Measurements from ENCODE around the gene FBF1.

GRCh38 chr17:75897160-75898019 is 43.5 kb downstream of the FBF1 start:
- no peak for TF ChIP-seq OSR1 (CRISPR knock-in tag; IDR thresholded peaks at IDR 0.05)
- TF ChIP-seq ZC3H10 (CRISPR knock-in tag; IDR thresholded peaks at IDR 0.05) = no peak
- TF ChIP-seq ZFP3 (CRISPR knock-in tag; IDR thresholded peaks at IDR 0.05) = no peak
- no peak for TF ChIP-seq ZNF70 (CRISPR knock-in tag; IDR thresholded peaks at IDR 0.05)
- no peak for TF ChIP-seq ZFP30 (CRISPR knock-in tag; IDR thresholded peaks at IDR 0.05)
- TF ChIP-seq CSRNP3 (CRISPR knock-in tag; IDR thresholded peaks at IDR 0.05) = no peak
- TF ChIP-seq ZNF565 (CRISPR knock-in tag; conservative IDR thresholded peaks at IDR 0.05; ENCODE audit: low read depth) = no peak
- no peak for TF ChIP-seq PATZ1 (CRISPR knock-in tag; IDR thresholded peaks at IDR 0.05; ENCODE audit: borderline replicate concordance)
